Measurements from ENCODE around the gene EGFR.

EGFR gene

DNA sequence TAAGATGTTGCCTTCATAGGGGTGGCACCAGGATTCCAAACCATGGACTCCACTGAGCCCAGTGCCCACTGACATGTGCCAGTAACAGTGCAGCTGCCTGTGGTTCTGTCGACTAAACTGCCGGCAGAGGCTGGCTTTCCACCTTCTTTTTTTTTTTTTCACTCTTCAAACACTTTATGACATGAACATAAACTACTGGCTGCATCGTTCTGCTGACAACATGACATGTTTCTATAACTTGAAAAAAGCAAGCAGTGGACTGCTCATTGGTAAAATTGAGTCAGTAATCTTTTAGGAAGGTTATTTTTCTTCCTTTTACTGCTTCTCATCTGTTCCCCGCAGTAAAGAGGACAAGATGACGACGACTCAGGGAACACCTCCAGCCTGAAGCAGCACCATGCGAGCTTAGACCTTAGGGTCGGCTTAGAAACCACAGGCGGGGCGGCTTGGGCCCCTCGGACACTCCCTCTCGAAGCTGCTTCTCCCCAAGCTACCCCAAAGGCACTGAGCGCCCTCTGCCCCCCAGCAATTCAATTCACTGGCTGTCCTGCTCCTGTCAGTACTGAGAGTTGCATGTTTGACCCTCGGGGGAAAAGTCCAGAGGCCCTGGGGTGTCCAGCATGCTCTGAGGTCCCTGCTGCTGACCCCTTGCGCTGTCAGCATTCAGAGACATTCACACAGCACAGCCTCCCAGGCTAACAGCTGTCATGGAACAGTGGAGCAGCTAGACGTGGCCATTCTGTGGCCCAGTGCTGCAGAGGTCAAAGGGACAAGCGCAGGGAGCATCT, 112.5 kb downstream of the EGFR start:
- DNase-seq = no peak

DNA sequence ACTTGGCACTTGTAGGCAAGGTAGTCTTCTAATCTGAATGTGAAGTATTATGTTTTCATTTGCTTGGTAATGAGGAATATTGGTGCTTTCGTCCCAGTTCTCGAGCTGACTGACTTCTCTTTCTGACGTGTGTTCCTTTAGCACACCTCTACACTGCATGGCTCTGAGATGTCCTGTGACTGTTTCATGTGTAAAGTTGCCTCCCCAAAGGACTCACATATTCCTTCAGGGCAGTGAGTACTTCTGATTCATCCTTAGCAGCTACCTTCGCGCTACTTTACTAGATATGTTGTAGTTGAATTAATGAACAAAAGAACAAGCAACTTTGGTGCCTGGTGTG, 113.7 kb downstream of the EGFR start:
- DNase-seq = no peak

DNA sequence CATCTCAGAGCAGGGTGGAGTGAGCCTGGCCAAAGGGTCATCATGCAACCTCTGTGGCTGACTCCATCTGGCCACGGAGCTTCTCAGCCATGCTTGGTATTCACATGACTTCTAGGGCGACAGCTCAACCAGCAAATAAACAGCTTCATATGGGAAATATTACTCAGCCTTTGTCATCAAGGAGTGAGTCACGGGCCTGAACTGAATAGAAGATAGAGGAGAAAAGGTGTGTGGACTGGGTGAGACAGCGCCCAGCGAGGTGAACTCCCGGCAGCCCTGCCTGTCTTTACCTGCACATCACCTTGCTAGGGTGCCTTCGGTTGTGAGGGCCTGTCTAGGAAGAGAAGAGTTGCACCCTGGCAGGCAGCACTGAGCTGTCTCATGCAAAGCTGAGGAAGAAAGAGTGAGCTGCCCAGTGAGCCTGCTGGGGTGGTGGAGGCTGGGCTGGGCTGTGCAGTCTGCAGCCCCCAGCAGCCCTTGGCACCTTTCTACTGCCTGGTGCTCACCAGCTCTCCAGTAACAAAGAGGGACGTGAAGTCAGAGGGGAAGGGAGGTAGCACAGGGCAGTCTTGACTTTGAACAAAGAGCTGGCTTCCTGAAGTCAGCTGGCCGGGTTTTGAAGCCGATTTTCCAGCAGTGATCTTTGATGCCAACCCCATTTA, 114.2 kb downstream of the EGFR start:
- no peak for DNase-seq

DNA sequence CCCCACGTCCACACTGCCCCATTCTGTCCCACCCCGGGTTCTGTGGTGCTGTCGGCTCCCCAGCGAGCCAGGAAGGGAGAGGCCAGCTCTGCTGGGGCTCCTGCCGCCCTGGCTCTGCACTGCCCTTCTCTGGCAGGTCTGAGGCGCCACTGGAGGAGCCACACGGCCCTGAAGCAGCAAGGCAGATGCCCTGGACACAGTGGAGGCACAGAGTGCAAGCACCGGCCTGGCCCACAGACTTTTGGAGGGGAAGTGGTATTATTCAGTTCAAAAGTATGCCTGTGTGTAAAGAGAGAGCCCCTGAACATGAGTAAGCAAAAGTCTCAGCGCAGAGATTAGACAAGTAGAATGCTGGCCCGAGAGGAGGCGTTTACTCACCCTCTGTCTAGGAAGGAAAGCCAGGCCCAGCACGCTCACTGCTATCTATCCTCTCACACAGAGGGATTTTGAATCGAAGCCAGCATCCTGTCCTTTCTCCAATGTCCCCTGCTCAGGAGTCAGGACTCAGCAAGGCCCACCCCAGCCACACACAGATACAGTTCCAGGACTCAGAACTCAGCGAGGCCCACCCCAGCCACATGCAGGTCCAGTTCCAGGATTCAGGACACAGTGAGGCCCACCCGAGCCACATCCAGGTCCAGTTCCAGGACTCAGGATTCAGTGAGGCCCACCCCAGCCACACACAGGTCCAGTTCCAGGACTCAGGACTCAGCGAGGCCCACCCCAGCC, 115.0 kb downstream of the EGFR start:
- no peak for DNase-seq

DNA sequence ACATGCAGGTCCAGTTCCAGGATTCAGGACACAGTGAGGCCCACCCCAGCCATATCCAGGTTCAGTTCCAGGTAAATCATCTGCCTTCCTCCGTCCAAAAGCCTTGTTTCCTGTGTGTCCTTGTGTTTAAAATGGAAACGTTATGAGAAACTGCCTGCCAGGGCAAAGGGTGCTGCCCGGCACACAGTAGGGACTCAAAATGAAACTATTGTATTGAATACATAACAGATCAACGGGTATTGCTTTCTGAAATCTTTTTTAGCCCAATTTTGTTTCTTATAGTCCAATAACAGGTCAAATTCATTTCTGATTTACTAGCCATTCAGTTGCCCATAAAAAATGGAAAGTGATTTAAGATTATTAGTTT, 115.5 kb downstream of the EGFR start:
- no peak for DNase-seq

DNA sequence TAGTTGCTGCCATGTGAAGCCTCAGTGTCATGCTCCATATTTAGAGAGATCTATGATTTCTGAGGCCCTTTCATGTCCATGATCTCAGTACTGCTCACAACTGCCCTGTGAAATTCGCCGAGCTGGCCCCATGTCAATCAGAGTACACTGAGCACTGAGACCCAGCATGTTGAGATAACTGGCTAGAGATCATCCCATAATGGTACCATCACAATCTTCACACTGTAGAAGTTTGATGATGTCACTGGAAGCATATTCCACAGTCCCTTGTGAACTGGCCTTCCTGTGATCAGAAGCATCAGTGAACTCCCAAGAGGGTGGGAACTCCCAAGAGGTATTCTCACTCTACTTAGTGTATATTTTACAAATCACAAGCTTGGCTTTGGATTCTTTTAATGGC, 116.0 kb downstream of the EGFR start:
- DNase-seq = no peak

DNA sequence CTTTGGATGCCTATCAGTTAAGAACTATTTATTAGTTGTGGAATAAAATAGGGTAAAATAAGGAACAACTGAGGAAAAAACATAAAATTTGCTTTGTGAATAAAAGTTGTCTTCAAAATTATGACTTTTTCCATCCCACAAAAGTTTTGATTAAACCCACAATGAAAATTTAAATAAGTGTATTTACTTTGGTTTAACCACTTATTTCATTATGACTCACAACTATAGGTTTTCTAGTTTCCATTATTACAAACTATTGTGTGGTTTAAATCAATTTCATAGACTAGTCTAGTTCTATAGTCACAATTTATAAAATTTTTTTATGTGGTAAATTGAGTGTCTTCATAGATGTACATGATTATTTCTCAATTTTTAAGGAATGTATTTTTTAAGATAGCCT, 116.6 kb downstream of the EGFR start:
- no peak for DNase-seq

DNA sequence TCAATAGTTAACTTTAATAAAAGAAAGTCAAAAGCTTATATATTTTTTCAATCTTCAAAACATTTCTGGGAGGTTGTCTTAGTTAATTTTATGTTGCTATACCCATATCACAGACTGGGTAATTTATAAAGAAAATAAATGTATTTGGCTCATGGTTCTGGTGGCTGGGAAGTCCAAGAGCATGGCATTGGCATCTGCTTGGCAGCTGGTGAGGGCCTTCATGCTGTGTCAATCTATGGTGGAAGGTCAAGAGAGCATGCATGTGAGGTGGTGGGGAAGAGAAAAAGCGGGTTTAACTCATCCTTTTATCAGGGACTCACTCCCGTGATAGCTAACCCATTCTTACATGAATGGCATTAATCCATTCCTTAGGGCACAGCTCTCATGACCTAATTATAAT, 119.8 kb downstream of the EGFR start:
- DNase-seq = no peak

DNA sequence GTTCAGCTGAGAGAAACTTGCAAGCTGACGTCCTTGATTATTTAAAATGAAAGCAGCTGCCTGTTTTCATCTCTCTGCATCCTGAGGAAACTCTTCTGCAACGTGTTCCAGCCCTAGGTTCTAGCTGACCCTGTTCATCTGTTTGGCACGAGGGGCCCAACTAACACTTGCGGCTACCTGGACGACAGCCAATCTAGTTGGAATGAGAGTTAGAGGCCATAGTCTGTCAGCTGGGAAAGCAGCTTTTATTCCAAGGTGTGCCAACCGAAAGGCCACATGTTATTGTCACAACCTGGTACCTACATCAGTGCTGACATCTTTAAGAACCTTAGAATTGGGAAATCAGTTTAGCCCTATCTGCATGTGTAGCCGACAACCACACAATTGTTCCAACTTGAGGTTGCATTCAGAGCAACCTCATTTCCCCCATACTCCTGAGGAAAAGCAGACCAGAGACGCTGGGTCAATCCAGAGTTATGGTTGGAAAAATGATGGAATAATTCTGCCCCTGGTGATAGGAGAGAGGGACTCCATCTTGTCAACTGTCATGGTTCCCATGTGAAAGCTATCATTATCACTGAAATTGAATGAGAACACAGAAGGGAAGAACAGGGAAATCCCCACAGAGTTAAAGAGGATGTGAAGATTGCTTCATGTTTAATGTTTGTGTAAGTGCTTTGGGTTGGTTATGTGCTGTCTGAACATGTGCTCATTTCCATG, 121.6 kb downstream of the EGFR start:
- no peak for DNase-seq

DNA sequence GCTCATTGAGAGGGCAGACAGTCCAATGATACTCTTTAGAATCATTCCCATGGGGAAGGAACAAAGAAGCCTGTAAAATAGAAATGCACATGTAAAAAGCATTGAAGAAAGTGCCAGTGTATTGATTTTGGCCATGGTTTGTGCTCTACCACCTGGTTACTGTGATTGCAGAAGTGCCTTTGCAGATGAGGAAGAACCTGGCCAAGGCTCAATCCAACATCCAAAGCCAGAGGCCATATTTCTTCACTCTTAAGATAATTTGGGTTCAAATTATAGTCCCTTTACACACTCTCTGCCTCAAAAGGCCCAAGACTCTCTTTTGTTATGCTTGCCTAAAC, 122.1 kb downstream of the EGFR start:
- DNase-seq = peak; percentile 39

DNA sequence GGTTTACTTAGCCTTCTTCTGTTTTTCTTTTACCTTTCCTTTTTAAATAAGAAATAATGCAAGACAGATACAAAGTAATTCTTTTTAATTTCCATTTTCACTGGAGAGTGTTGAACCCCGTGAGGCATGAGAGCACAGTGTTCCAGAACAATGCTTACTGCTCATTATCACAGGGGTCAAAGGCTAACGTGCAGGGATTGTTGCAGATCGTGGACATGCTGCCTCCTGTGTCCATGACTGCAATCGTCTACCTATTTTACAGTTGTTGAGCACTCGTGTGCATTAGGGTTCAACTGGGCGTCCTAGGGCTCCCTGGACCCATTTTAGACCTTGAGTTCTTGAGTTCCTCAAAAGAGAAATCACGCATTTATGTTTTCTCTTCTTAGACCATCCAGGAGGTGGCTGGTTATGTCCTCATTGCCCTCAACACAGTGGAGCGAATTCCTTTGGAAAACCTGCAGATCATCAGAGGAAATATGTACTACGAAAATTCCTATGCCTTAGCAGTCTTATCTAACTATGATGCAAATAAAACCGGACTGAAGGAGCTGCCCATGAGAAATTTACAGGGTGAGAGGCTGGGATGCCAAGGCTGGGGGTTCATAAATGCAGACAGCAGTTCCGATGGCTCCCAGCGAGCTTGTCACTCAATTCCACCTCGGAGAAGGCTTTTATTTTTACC, 124.2 kb downstream of the EGFR start:
- no peak for DNase-seq

DNA sequence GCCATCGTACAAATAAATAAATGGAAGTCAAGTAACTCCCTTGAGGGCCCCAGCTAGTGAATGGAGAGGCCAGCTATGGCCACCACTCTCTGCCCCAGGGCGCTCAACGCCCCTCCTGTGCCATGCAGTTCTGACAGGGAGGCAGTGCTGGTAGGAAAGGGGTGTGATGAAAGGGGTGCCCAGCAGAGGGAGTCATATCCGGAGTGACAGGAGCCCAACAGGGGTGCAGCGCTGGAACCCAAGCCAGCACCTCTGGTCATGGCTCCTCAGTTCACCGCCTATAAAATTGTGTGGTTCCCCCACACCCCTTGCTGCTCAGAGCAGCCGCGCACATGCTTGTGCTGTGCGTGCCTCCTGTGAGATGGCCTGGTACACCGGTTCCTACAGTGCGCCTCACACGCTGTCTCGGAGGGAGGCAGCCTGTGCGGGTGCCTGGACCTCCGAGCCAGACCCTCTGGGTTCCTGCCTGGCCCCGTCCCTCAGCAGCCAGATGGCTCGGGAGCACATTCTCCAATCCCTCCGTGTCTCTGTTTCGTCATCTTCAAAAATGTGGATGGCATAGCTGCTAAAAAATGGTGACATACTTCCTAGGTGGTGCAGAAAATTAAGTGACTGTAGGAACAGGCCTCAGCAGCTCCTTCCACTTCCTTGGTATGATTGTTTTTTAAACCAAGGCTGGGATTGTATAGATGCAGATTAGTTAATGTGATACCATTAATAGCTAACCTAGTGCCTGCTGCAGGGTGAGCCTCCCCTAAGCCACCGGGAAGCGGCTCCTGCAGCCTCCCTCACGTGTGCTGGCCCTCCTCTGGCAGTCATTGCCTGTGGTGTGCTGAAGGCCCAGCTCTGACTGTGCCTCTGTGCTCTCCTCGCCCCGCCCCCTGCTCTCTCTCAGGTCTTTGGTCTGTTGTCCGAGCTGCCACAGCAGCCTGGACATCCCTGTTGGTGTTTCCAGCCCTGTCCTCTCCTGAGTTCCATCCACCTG, 125.8 kb downstream of the EGFR start:
- DNase-seq = no peak

DNA sequence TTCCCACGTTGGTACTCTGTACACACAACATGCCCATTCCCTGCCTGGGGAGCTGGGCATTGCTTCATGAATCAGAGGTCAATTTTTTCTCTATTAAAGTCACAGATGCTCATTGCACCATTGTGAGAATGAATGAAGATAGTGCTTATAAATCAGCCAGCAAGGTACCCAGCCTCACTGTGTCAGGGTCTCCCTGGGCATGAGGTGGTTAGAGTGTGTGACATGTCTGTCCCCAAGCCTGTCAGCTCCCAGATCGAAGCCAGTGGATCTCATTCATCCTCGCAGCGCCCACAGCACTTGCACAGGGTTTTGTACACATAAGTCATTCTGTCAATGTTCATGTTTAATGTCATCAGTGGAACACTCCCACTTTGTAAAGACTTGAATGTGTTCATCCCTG, 126.8 kb downstream of the EGFR start:
- no peak for DNase-seq

DNA sequence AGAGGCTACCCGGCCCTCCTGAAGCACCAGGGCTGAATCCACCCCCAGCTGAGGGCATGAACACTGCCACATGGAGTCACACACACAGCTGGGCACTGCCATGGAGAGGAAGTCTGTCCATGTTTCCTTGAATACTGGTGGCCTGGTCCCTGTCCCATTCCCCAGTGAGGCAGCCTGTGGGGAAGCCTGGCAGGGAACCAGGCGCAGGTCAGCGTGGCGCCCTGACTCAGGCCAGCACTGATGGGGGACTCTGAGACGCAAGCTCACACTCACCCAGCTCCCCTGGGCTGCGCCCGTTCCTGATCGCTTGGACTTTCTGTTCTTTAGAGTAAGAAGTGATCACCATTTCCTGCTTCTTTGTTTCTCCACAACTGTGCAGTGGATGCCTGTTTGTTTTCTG, 128.3 kb downstream of the EGFR start:
- no peak for DNase-seq

DNA sequence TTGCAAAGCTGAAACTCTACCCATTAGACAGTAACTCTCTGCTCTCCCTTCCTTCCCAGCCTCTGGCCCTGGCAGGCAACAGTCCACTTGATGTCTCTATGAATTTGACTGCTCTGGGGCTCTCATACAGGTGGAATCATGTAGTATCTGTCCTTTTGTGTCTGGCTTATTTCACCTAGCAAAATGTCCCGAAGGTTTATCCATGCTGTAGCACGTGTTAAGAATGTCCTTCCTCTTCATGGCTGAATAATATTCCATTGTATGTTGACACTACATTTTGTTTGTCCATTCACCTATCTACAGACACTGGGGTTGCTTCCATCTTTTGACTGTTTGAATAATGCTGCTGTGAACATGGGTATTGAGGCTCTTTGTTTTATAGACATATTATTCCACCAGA, 128.9 kb downstream of the EGFR start:
- no peak for DNase-seq

DNA sequence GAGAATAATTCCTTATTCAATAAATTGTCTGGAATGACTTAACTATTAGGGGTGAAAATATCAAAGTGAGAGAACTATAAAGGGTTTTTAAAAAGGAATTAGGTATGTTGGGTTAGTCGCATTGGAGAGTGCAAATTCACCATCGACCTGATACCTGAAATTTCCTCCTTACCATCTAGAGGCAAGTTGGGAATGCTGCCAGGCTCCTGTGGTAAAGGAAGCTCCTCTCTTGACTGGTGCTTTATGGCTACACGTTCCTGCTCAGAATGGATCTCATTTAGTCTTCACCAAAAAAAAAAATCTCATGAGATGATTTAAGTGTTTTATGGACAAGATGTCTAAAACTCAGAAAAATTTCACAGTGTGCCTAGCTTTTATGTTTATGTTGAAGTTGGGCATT, 129.8 kb downstream of the EGFR start:
- DNase-seq = no peak

DNA sequence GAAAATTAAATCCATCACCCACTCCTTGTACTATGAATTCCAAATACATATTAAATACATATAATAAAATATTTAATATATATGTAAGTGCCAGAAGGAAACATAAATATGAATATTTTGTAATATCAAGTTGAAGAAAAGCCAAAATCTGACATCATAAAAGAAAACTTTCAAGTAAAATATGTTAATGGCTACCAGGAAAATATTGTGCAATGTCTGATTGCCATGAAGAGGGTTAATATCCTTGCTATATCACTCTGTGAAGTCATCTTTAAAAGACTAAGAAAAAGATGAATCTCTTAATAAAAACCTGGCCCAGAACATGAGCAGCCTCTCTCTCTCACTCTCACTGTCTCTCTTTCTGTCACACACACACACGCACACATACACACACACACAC, 130.2 kb downstream of the EGFR start:
- DNase-seq = no peak

DNA sequence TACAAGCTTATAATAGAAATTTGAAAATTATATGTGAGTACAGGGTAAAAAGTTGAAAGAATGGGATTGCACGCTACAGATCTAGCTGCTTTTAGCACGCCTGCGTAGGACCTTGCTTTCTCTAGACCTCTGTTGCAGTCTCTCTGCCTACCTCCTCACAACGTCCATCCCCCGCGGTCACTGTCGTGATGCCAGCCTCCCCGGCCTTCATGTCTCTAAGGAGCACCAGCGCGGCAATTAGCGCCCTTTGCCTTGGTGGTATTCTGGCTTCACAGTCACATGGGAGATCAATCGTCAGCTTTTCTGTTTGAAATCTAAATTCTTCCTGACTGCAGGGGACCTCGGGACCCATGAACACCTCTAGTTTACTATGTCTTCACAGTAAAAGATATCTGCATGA, 131.3 kb downstream of the EGFR start:
- no peak for DNase-seq

DNA sequence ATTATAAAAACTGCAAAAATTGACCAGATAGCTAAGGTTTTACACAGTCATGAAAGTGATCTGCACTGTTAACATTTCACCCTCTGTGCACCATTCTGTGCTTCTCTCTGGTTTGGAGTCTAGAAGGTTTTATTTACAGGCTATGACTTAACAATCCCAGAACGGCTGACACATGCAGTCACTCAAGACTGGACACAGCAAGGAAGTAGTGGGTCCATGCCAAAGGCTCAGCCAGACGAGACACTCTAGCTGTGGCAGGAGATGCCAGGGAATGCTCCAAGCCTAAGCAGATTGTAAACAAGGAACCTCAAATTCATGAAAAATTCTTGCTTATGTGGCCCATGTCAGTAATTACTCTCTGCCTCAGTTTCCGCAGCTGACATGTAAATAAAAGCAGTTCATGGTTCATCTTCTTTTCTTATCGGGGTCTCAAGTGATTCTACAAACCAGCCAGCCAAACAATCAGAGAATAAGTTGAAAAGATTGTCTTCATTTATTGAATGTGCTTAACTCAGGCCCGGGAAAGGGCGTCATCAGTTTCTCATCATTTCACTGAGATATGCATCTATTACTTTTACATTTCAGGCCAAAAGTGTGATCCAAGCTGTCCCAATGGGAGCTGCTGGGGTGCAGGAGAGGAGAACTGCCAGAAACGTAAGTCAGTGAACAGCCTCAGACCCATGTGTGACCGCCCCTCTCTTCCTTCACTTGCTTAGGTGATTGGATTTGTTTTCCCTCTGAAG, 132.1 kb downstream of the EGFR start:
- no peak for DNase-seq

DNA sequence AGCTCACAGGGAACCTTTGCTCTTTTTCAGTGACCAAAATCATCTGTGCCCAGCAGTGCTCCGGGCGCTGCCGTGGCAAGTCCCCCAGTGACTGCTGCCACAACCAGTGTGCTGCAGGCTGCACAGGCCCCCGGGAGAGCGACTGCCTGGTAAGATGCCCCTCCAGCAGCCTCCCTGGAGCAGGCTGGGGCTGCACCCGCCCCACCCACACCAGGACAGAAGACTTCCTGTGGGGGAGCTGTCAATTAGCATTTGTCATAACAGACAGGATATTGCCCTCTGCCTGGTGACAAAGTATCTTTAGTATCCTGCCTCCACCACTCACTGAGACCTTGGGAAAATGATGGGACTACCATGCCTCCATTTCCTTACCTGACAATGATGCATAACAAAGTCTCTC, 133.7 kb downstream of the EGFR start:
- DNase-seq = no peak

DNA sequence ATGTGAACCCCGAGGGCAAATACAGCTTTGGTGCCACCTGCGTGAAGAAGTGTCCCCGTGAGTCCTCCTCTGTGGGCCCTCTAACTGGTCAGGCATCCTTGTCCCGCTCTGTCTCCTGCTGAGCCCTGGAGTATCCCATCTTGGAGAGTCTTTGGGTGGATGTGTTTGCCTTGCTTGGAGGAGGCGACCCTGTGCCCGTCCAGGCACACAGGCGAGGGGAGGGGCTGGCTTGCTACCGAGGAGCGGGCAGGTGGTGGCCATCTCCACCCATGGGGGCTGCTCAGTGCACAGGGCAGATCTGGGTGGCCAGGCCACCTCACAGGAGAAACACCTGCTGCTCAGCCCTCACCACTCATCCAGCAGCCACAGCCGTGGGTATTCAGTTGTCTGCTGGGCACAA, 135.3 kb downstream of the EGFR start:
- no peak for DNase-seq

Measured in NCI-H1436 (cell line).